Measurements from ENCODE around the gene KRTAP10-3. TPM values are rescaled to one million over a fixed set of nuclear protein-coding genes. Genes with fewer than 3 reads are reported as not detected.

KRTAP10-3 gene
- total RNA-seq, 6 experiments from 2014 or later: not detected

DNA sequence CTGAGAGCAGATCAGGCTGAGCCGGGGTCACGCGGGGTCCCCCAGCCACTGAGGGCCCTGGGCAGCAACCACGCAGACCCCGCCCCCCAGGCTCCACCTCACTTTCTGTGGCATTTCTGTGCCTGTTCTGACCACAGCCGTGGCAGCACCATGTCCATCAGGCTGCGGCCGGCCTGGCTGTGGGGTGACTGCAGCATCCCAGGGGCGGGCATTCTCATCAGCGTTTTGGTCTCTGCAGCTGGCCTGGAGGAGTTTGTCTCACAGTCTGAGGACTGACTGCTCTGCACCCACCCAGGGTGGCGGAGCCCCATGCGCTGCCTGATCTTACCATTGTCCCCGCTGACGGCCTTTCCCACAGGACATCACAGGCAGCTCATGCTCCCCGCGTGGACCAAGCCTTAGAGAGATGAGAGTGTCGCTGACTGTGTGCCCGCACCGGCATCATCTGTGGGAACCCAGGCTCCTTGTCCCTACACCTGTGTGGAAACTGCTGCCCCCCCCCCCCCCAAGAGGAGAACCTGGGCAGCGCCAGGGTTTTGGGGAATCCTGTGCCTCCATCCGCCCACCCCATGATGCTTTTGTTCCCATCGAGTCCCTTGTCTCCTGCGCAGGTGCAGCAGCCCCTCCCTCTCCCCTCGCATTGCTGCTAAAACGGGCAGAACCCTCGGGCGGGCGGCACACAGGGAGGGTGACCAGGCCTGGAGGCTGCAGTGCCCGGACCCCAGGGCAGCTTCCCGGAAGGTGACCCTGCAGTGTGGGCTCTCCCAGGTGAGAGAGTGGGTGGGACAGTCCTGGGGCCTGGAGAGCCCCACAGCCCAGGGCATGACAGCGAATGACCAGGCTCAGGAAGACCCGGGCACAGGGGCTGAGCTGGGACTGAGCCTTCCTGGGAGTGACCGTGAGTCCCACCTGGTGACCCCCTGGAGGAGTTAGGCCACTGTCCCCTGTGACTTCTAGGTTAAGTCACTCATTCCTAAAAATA lies 20.4 kb downstream of the KRTAP10-3 start:
- TF ChIP-seq, protein P1, sequence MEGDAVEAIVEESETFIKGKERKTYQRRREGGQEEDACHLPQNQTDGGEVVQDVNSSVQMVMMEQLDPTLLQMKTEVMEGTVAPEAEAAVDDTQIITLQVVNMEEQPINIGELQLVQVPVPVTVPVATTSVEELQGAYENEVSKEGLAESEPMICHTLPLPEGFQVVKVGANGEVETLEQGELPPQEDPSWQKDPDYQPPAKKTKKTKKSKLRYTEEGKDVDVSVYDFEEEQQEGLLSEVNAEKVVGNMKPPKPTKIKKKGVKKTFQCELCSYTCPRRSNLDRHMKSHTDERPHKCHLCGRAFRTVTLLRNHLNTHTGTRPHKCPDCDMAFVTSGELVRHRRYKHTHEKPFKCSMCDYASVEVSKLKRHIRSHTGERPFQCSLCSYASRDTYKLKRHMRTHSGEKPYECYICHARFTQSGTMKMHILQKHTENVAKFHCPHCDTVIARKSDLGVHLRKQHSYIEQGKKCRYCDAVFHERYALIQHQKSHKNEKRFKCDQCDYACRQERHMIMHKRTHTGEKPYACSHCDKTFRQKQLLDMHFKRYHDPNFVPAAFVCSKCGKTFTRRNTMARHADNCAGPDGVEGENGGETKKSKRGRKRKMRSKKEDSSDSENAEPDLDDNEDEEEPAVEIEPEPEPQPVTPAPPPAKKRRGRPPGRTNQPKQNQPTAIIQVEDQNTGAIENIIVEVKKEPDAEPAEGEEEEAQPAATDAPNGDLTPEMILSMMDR (IDR thresholded peaks at IDR 0.05): no peak
- TF ChIP-seq POLR2A (IDR thresholded peaks at IDR 0.05): no peak
- peak in 1 of 4 donors; percentile 21 for ATAC-seq
- 84% methylated on average over 7 of the region's 33 CpGs for WGBS (ENCODE audit: insufficient coverage, low coverage, low lambda C conversion rate, missing lambda C conversion rate)
- intact Hi-C loops (cut with DNase I): no loop called here
- Histone ChIP-seq H3K27ac (no peak overlapping the region), H3K27me3 (no peaks in the 10 kb centered on the region), H3K9me3 (no peaks in the 10 kb centered on the region), H3K36me3 (no peaks in the 10 kb centered on the region), H3K4me1 (no peaks in the 10 kb centered on the region), H3K4me3 (no peak overlapping the region)
- DNase-seq: peak in 1 of 3 donors; percentile 43

DNA sequence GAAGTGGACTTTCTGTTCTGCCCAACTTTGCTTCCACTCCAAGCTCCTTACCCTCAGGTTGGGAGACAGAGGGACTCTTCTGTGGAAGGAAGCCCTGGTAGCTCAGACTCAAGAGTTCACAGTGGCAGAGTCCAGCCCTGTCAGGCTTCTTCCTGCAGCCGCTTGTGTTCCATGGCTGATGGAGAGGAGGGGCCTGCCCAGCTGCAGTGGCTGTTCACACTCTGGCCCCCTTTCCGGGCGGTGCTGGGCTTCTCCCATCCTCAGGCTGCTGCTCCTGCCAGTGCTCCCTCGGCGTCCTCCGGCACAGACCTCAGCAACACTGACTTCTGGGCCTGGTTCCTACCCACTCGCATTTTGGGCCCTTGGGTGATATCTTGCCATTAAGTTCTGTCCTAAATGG lies 22.6 kb downstream of the KRTAP10-3 start:
- Histone ChIP-seq H3K4me1 (no peaks in the 10 kb centered on the region), H3K36me3 (no peaks in the 10 kb centered on the region), H3K27ac (no peak overlapping the region), H3K4me3 (no peak overlapping the region), H3K27me3 (no peaks in the 10 kb centered on the region), H3K9me3 (no peaks in the 10 kb centered on the region)
- DNase-seq (peak in 1 of 3 donors; percentile 18), ATAC-seq (no peak)
- TF ChIP-seq POLR2A (IDR thresholded peaks at IDR 0.05): no peak
- TF ChIP-seq, protein P1 (IDR thresholded peaks at IDR 0.05): no peak
- WGBS (ENCODE audit: insufficient coverage, low coverage, low lambda C conversion rate, missing lambda C conversion rate): 56% methylated on average over 4 of the region's 7 CpGs
- intact Hi-C loops (cut with DNase I): no loop called here

DNA sequence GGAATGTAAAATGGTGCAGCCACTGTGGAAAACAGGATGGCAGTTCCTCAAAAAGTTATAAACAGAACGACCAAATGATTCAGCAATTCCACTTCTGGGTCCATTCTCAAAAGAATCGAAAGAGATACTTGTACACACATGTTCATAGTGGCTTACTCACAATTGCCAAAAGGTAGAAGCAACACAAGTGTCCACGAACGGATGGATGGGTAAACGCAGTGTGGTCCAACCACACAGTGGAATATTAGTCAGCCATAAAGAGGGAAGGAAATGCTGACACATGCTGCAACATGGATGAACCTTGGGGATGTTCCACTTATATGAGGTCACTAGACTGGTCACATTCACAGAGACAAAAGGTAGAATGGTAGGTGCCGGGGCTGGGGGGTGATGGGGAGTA lies 23.9 kb downstream of the KRTAP10-3 start:
- ATAC-seq: no peak
- Histone ChIP-seq H3K36me3 (no peaks in the 10 kb centered on the region), H3K4me3 (no peak overlapping the region), H3K4me1 (no peaks in the 10 kb centered on the region), H3K27me3 (no peaks in the 10 kb centered on the region), H3K9me3 (no peaks in the 10 kb centered on the region), H3K27ac (no peak overlapping the region)
- intact Hi-C loops (cut with DNase I): no loop called here
- TF ChIP-seq POLR2A (IDR thresholded peaks at IDR 0.05): no peak
- TF ChIP-seq, protein P1 (IDR thresholded peaks at IDR 0.05): no peak
- peak in 1 of 3 donors; percentile 8 for DNase-seq
- 95% methylated on average over 6 of the region's 6 CpGs for WGBS (ENCODE audit: insufficient coverage, low coverage, low lambda C conversion rate, missing lambda C conversion rate)

DNA sequence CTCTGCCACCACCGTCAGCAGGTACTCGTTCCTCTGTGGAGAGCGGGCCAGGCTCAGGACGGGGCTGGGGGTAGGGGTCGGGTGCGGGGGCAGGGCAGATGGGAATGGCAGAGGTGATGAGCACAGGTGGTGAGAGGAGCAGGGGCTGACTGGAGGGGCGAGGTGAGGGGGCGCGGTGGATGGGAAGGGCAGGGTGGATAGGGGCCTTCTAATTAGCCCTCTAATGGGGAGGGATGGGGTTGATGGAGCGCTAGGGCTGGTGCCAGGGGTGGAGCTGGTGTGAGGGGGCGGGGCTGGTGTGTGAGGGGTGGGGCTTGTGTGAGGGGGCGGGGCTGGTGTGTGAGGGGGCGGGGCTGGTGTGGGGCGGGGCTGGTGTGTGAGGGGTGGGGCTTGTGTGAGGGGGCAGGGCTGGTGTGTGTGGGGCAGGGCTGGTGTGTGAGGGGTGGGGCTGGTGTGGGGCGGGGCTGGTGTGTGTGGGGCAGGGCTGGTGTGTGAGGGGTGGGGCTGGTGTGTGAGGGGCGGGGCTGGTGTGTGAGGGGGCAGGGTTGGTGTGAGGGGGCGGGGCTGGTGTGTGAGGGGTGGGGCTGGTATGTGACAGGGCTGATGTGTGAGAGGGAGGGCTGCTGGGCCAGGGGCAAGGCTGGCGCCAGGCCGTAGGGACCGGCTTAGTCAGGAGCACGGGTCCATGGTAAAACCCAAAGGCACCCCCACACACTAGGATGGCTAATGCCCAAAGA lies 24.5 kb downstream of the KRTAP10-3 start:
- no peaks in the 10 kb centered on the region for H3K27me3 ChIP-seq
- TF ChIP-seq, protein P1 (IDR thresholded peaks at IDR 0.05): no peak
- no peak for TF ChIP-seq POLR2A (IDR thresholded peaks at IDR 0.05)
- DNase-seq (peak in 1 of 3 donors; percentile 32), ATAC-seq (no peak)
- H3K36me3 ChIP-seq: no peaks in the 10 kb centered on the region
- intact Hi-C loops (cut with DNase I): no loop called here
- no peak overlapping the region for H3K4me3 ChIP-seq
- no peaks in the 10 kb centered on the region for H3K9me3 ChIP-seq
- no peaks in the 10 kb centered on the region for H3K4me1 ChIP-seq
- no peak overlapping the region for H3K27ac ChIP-seq
- 83% methylated on average over 19 of the region's 21 CpGs for WGBS (ENCODE audit: insufficient coverage, low coverage, low lambda C conversion rate, missing lambda C conversion rate)

All from right lobe of liver (tissue), 6 donors.